A673 (cell line): ENCODE data around the gene CCDC122. TPM values are rescaled to one million over a fixed set of nuclear protein-coding genes. Genes with fewer than 3 reads are reported as not detected.

Experiments used
- BruUV-seq: library from RNA; stranded (reverse); fragments of 400-500 nt; replicated peaks from 2 replicates; lab custom pipeline; 2021; lab: Mats Ljungman, UMichigan
- CTCF ChIA-PET: fragments of 300-600 bp; sonication (Branson Sonifier 250); formaldehyde crosslinking; loops from one replicate; lab custom pipeline; 2022; ENCODE audit warnings: antibody characterized with exemption; lab: Charles Lee
- POLR2A ChIA-PET: fragments of 300-600 bp; sonication (Branson Sonifier 250); formaldehyde crosslinking; loops from one replicate; lab custom pipeline; 2022; ENCODE audit warnings: antibody characterized with exemption; ENCODE audit not compliant: low non-redundant PET; lab: Charles Lee
- DNase-seq: peaks from one replicate; pipeline ENCODE4 v3.0.0-alpha.2; 2015; ENCODE audit warnings: low spot score
- H3K27ac ChIP-seq: fragments of 200-600 bp; sonication (generic); 2 replicates; pipeline ENCODE4 v1.5.1; 2016; ENCODE audit warnings: mixed run types, low read depth, mild to moderate bottlenecking, mixed read lengths, antibody characterized with exemption, low read length; ENCODE audit not compliant: poor library complexity, severe bottlenecking
- H3K27me3 ChIP-seq: fragments of 200-600 bp; sonication (generic); replicated peaks from 2 replicates; pipeline ENCODE4 v1.6.1; 2017; ENCODE audit warnings: mixed run types, low read depth, mild to moderate bottlenecking, mixed read lengths, antibody characterized with exemption, low read length; ENCODE audit not compliant: insufficient read depth, poor library complexity
- H3K36me3 ChIP-seq: fragments of 200-600 bp; sonication (generic); 2 replicates; pipeline ENCODE4 v1.6.1; 2016; ENCODE audit warnings: mixed run types, mild to moderate bottlenecking, mixed read lengths, antibody characterized with exemption, low read length; ENCODE audit not compliant: insufficient read depth, poor library complexity, severe bottlenecking
- H3K4me1 ChIP-seq: fragments of 200-600 bp; sonication (generic); 2 replicates; pipeline ENCODE4 v1.6.1; 2017; ENCODE audit warnings: mixed run types, mild to moderate bottlenecking, mixed read lengths, antibody characterized with exemption, low read length; ENCODE audit not compliant: insufficient read depth, poor library complexity, severe bottlenecking
- H3K4me3 ChIP-seq: fragments of 200-600 bp; sonication (generic); 2 replicates; pipeline ENCODE4 v1.5.1; 2016; ENCODE audit warnings: low read depth, mixed run types, mild to moderate bottlenecking, mixed read lengths, low read length; ENCODE audit not compliant: poor library complexity, severe bottlenecking
- H3K9me3 ChIP-seq: fragments of 200-600 bp; sonication (generic); 2 replicates; pipeline ENCODE4 v1.6.1; 2016; ENCODE audit warnings: mixed run types, low read depth, mild to moderate bottlenecking, mixed read lengths, antibody characterized with exemption, low read length; ENCODE audit not compliant: poor library complexity, severe bottlenecking
- CTCF ChIP-seq: fragments of 300-800, 200-600 bp; sonication (generic); conservative IDR thresholded peaks from 2 replicates; pipeline ENCODE4 v1.5.1; 2017; ENCODE audit warnings: low read depth, mild to moderate bottlenecking, antibody characterized with exemption, low read length, moderate library complexity, mixed read lengths
- EZH2 ChIP-seq: fragments of 200-600 bp; sonication (generic); IDR thresholded peaks from 2 replicates; pipeline ENCODE4 v1.6.1; 2017; ENCODE audit warnings: borderline replicate concordance, low read depth, mild to moderate bottlenecking, mixed read lengths, antibody characterized with exemption, low read length; ENCODE audit not compliant: poor library complexity, severe bottlenecking
- intact Hi-C: fragments of 100-400 bp; cut with micrococcal nuclease; formaldehyde crosslinking; loops from one replicate; pipeline ENCODE4 v1.10.0; 2022; ENCODE audit not compliant: unreplicated experiment
- total RNA-seq: library from RNA; stranded (reverse); gene quantifications from 2 replicates; pipeline ENCODE4 v1.2.3, GENCODE V29; 2021

Gene CCDC122
- total RNA-seq, 1 experiment from 2014 or later: 2.6 TPM

- intact Hi-C loops: loop anchor here (5.0 to 10.0 kb wide), 3 partner anchors 606 to 1204 kb away; no protein-coding TSS in a partner anchor
- POLR2A ChIA-PET: interaction anchor here (0.6 kb wide), 1 partner anchor 10 kb away, joined by 4 read pairs; no protein-coding TSS in a partner anchor
These were observed 78.7 kb downstream of the CCDC122 start for GRCh38 chr13:43800828-43801227.

GRCh38 chr13:43799191-43799590 is 80.3 kb downstream of the CCDC122 start:
- POLR2A ChIA-PET: no interaction called here

More at GRCh38 chr13:43800828-43801227, 78.7 kb downstream of the CCDC122 start:
- Histone ChIP-seq H3K4me1 (no peaks in the 10 kb centered on the region), H3K36me3 (no peaks in the 10 kb centered on the region), H3K27ac (no peak overlapping the region), H3K27me3 (no peaks in the 10 kb centered on the region), H3K4me3 (no peak overlapping the region), H3K9me3 (no peaks in the 10 kb centered on the region)
- no TSS peak for BruUV-seq
- CTCF ChIA-PET: no interaction called here
- DNase-seq: no peak
- TF ChIP-seq CTCF (no peak), EZH2 (no peak)

GRCh38 chr13:43797869-43798268 is 81.7 kb downstream of the CCDC122 start:
- no peaks in the 10 kb centered on the region for H3K4me1 ChIP-seq
- no peak for DNase-seq
- no peak; the same call in 1 of the 2 replicates for TF ChIP-seq CTCF
- TF ChIP-seq EZH2: no peak
- H3K27me3 ChIP-seq: no peaks in the 10 kb centered on the region
- no peaks in the 10 kb centered on the region for H3K36me3 ChIP-seq
- no TSS peak for BruUV-seq
- ChIA-PET POLR2A (no interaction called here), CTCF (no interaction called here)
- H3K9me3 ChIP-seq: no peaks in the 10 kb centered on the region
- intact Hi-C loops: no loop called here
- H3K27ac ChIP-seq: no peak overlapping the region
- H3K4me3 ChIP-seq: no peak overlapping the region

More at GRCh38 chr13:43799191-43799590, 80.3 kb downstream of the CCDC122 start:
- Histone ChIP-seq H3K27me3 (no peaks in the 10 kb centered on the region), H3K4me1 (no peaks in the 10 kb centered on the region), H3K4me3 (no peak overlapping the region), H3K36me3 (no peaks in the 10 kb centered on the region), H3K9me3 (no peaks in the 10 kb centered on the region), H3K27ac (no peak overlapping the region)
- intact Hi-C loops: no loop called here
- TF ChIP-seq CTCF: no peak
- TF ChIP-seq EZH2: no peak
- BruUV-seq: no TSS peak
- no peak for DNase-seq
- CTCF ChIA-PET: no interaction called here
